Measurements from ENCODE around the gene USP31. TPM values are rescaled to one million over a fixed set of nuclear protein-coding genes. Genes with fewer than 3 reads are reported as not detected.

Gene USP31
- total RNA-seq, 6 experiments from 2014 or later: 7.1 to 12.8 (median 9.0) TPM

GRCh38 chr16:23029733-23030420 is 119.4 kb downstream of the USP31 start:
- no peak for DNase-seq
- TF ChIP-seq CTCF (IDR thresholded peaks at IDR 0.05) (no peak), POLR2A (IDR thresholded peaks at IDR 0.05) (no peak)
- intact Hi-C loops (cut with DNase I): no loop called here

GRCh38 chr16:23027386-23027785 is 121.9 kb downstream of the USP31 start:
- H3K4me3 ChIP-seq: no peak overlapping the region
- DNase-seq (no peak), ATAC-seq (no peak)
- no peaks in the 10 kb centered on the region for H3K27me3 ChIP-seq
- no peaks in the 10 kb centered on the region for H3K9me3 ChIP-seq
- intact Hi-C loops (cut with DNase I): no loop called here
- TF ChIP-seq POLR2A (IDR thresholded peaks at IDR 0.05): no peak
- TF ChIP-seq CTCF (IDR thresholded peaks at IDR 0.05): no peak
- H3K36me3 ChIP-seq: no peaks in the 10 kb centered on the region
- 40% methylated on average over 1 of the region's 1 CpG for WGBS (ENCODE audit: insufficient coverage, low coverage, low lambda C conversion rate, missing lambda C conversion rate)
- H3K4me1 ChIP-seq: no peaks in the 10 kb centered on the region
- H3K27ac ChIP-seq: no peak overlapping the region

More at GRCh38 chr16:23029733-23030420, 119.4 kb downstream of the USP31 start:
- WGBS (ENCODE audit: insufficient coverage, low coverage, low lambda C conversion rate, missing lambda C conversion rate): 63% methylated on average over 4 of the region's 6 CpGs
- ATAC-seq: no peak
- Histone ChIP-seq H3K27ac (no peak overlapping the region), H3K4me1 (no peaks in the 10 kb centered on the region), H3K4me3 (no peak overlapping the region), H3K36me3 (no peaks in the 10 kb centered on the region), H3K9me3 (no peaks in the 10 kb centered on the region), H3K27me3 (no peaks in the 10 kb centered on the region)

GRCh38 chr16:23026784-23027362 is 122.4 kb downstream of the USP31 start:
- no peaks in the 10 kb centered on the region for H3K36me3 ChIP-seq
- DNase-seq (no peak), ATAC-seq (no peak)
- 3% methylated on average over 3 of the region's 3 CpGs for WGBS (ENCODE audit: insufficient coverage, low coverage, low lambda C conversion rate, missing lambda C conversion rate)
- no peaks in the 10 kb centered on the region for H3K4me1 ChIP-seq
- H3K9me3 ChIP-seq: no peaks in the 10 kb centered on the region
- H3K27me3 ChIP-seq: no peaks in the 10 kb centered on the region
- TF ChIP-seq POLR2A (IDR thresholded peaks at IDR 0.05) (no peak), CTCF (IDR thresholded peaks at IDR 0.05) (no peak)
- no peak overlapping the region for H3K4me3 ChIP-seq
- H3K27ac ChIP-seq: no peak overlapping the region
- intact Hi-C loops (cut with DNase I): no loop called here

GRCh38 chr16:23025692-23026307 is 123.5 kb downstream of the USP31 start:
- DNase-seq: no peak
- Histone ChIP-seq H3K27me3 (no peaks in the 10 kb centered on the region), H3K27ac (no peak overlapping the region), H3K4me3 (no peak overlapping the region), H3K9me3 (no peaks in the 10 kb centered on the region), H3K36me3 (no peaks in the 10 kb centered on the region), H3K4me1 (no peaks in the 10 kb centered on the region)
- WGBS (ENCODE audit: insufficient coverage, low coverage, low lambda C conversion rate, missing lambda C conversion rate): 65% methylated on average over 4 of the region's 4 CpGs
- ATAC-seq: no peak
- intact Hi-C loops (cut with DNase I): no loop called here
- no peak for TF ChIP-seq CTCF (IDR thresholded peaks at IDR 0.05)
- no peak for TF ChIP-seq POLR2A (IDR thresholded peaks at IDR 0.05)

Measured in right lobe of liver (tissue), 6 donors.